Lower lobe of right lung (tissue), 2 donors: ENCODE measurements around the gene CHI3L1. TPM values are rescaled to one million over a fixed set of nuclear protein-coding genes. Genes with fewer than 3 reads are reported as not detected.

ENCODE experiments used
- ATAC-seq, 2 donors: fragments of 200-7000 bp; cut with Tn5 transposase; one replicate each; pipeline ENCODE4 v1.9.1; 2020 to 2022; ENCODE audit warnings: mild to moderate bottlenecking in 2 of 2, moderate library complexity in 2 of 2
- DNase-seq: peaks from one replicate; pipeline ENCODE4 v3.0.0-alpha.2; 2020
- H3K27ac ChIP-seq: fragments of 200-600 bp; one replicate; pipeline ENCODE4 v1.8.0; 2022
- H3K27me3 ChIP-seq: fragments of 200-600 bp; one replicate; pipeline ENCODE4 v1.8.0; 2022; ENCODE audit warnings: low read depth
- H3K36me3 ChIP-seq: fragments of 200-600 bp; one replicate; pipeline ENCODE4 v1.8.0; 2022; ENCODE audit warnings: mild to moderate bottlenecking
- H3K4me1 ChIP-seq: fragments of 200-600 bp; one replicate; pipeline ENCODE4 v1.8.0; 2022
- H3K4me3 ChIP-seq: fragments of 200-600 bp; one replicate; pipeline ENCODE4 v1.8.0; 2022; ENCODE audit warnings: mild to moderate bottlenecking
- H3K9me3 ChIP-seq: fragments of 200-600 bp; one replicate; pipeline ENCODE4 v1.8.0; 2022
- CTCF ChIP-seq: fragments of 200-600 bp; IDR thresholded peaks from one replicate; pipeline ENCODE4 v1.8.0; 2022; ENCODE audit warnings: antibody characterized with exemption, mild to moderate bottlenecking
- intact Hi-C: fragments of 100-400 bp; cut with DNase I; formaldehyde crosslinking; loops from one replicate; pipeline ENCODE4 v1.11.0; 2022
- total RNA-seq: library from RNA; stranded (reverse); fragmentation: NEBNext Ultra II Directional; extraction: Animal tissue kit (Norgen Biotek cat#: 25700); gene quantifications from one replicate; pipeline ENCODE4 v1.2.1, GENCODE V29; 2021
- donor health status: DM: no; HTN: yes; CAD: no; lungs with severe emphysema.

CHI3L1 gene
- total RNA-seq, 1 donor from 2014 or later, result 22.2 TPM

- DNase-seq (no peak), ATAC-seq (no peak)
- H3K27me3 ChIP-seq, result no peaks in the 10 kb centered on the region
- no peak for TF ChIP-seq CTCF
- intact Hi-C loops, result no loop called here
- no peak overlapping the region for H3K4me3 ChIP-seq
- H3K27ac ChIP-seq, result no peak overlapping the region
- no peaks in the 10 kb centered on the region for H3K36me3 ChIP-seq
- no peaks in the 10 kb centered on the region for H3K9me3 ChIP-seq
- peaks cover 21% of the 10 kb centered on the region for H3K4me1 ChIP-seq
These were observed 12.0 kb downstream of the CHI3L1 start for GRCh38 chr1:203174324-203174985.

GRCh38 chr1:203173566-203173965 lies 12.9 kb downstream of the CHI3L1 start:
- intact Hi-C loops, result no loop called here
- no peaks in the 10 kb centered on the region for H3K36me3 ChIP-seq
- no peaks in the 10 kb centered on the region for H3K9me3 ChIP-seq

GRCh38 chr1:203173011-203173555 lies 13.4 kb downstream of the CHI3L1 start:
- DNase-seq, result no peak
- H3K27me3 ChIP-seq, result no peaks in the 10 kb centered on the region
- H3K4me1 ChIP-seq, result peaks cover 21% of the 10 kb centered on the region
- no peaks in the 10 kb centered on the region for H3K9me3 ChIP-seq
- no peak overlapping the region for H3K4me3 ChIP-seq
- no peaks in the 10 kb centered on the region for H3K36me3 ChIP-seq
- TF ChIP-seq CTCF, result no peak
- H3K27ac ChIP-seq, result no peak overlapping the region
- no peak for ATAC-seq
- intact Hi-C loops, result no loop called here

More at GRCh38 chr1:203173566-203173965, 12.9 kb downstream of the CHI3L1 start:
- no peak for DNase-seq
- peaks cover 21% of the 10 kb centered on the region for H3K4me1 ChIP-seq
- H3K4me3 ChIP-seq, result no peak overlapping the region
- ATAC-seq, result no peak
- no peak for TF ChIP-seq CTCF
- no peak overlapping the region for H3K27ac ChIP-seq
- no peaks in the 10 kb centered on the region for H3K27me3 ChIP-seq

GRCh38 chr1:203172184-203173010 lies 14.1 kb downstream of the CHI3L1 start:
- Histone ChIP-seq H3K27ac (no peak overlapping the region), H3K4me3 (no peak overlapping the region), H3K4me1 (peaks cover 18% of the 10 kb centered on the region), H3K9me3 (no peaks in the 10 kb centered on the region), H3K27me3 (no peaks in the 10 kb centered on the region), H3K36me3 (no peaks in the 10 kb centered on the region)
- peak; percentile 85 for TF ChIP-seq CTCF
- peak; percentile 73 to 79 for ATAC-seq
- DNase-seq, result peak; percentile 72
- intact Hi-C loops, result no loop called here

DNA sequence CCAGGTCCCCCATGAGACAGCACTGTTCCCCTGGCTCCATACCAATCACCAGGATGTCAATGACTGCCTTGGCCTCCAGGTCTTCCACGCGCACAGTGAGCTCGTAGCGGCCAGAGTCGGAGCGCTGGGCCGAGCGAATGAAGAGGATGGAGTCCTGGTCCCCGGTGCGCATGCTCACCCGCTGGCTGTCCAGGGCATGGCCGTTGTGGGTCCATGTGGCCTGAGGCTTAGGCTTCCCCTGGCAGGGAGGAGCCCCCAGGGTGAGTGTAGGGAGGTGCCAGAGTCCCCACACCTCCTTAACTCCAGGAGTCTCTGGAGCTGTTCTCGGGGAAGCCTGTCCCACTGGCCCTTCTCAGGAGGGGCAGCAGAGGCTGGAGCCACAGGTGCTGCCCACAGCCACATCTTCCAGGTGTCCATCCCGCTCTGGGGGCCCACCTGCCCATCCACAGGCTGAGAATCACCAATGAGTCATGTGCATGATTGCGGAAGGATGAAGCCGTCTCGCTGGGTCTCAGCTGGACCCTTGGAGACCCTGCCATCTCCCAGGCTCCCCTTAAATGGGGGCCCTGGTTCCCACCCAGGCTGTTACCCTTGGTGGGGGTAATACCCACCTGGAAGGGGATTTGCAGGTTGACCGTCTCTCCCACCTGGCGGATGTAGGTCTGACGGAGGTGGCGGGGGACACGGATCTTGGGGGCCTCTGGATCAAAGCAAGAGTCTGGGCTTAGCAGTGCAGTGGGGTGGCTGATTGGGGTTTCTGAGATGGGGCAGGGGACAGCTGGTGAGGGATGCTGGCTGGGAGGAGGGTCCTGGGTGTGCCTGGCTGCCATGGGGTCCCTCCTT lies 14.9 kb downstream of the CHI3L1 start:
- DNase-seq, result no peak

More for the DNA sequence above, 14.9 kb downstream of the CHI3L1 start:
- ATAC-seq, result no peak
- Histone ChIP-seq H3K4me1 (peaks cover 13% of the 10 kb centered on the region), H3K9me3 (no peaks in the 10 kb centered on the region), H3K4me3 (no peak overlapping the region), H3K27me3 (no peaks in the 10 kb centered on the region), H3K36me3 (no peaks in the 10 kb centered on the region), H3K27ac (no peak overlapping the region)
- no peak for TF ChIP-seq CTCF
- intact Hi-C loops, result no loop called here
